WTC11 (cell line): ENCODE data around the gene ZNF609. TPM values are rescaled to one million over a fixed set of nuclear protein-coding genes. Genes with fewer than 3 reads are reported as not detected.

Experiments used
- ARID4B ChIP-seq: sonication (generic); formaldehyde crosslinking; IDR thresholded peaks from 2 replicates; pipeline ENCODE4 v1.8.0; 2023; ENCODE audit warnings: missing genetic modification reagents, mild to moderate bottlenecking, borderline replicate concordance
- ATF3 ChIP-seq: sonication (generic); formaldehyde crosslinking; conservative IDR thresholded peaks from 2 replicates; pipeline ENCODE4 v1.8.1; 2022; ENCODE audit warnings: mild to moderate bottlenecking, missing genetic modification reagents
- ATF6 ChIP-seq: sonication (generic); formaldehyde crosslinking; IDR thresholded peaks from 2 replicates; pipeline ENCODE4 v1.8.1; 2023; ENCODE audit warnings: mild to moderate bottlenecking, missing genetic modification reagents
- E2F5 ChIP-seq: sonication (generic); formaldehyde crosslinking; IDR thresholded peaks from 2 replicates; pipeline ENCODE4 v1.8.1; 2022; ENCODE audit warnings: mild to moderate bottlenecking, moderate library complexity, missing genetic modification reagents
- FOXK1 ChIP-seq: sonication (generic); formaldehyde crosslinking; IDR thresholded peaks from 2 replicates; pipeline ENCODE4 v1.8.0; 2022; ENCODE audit warnings: mild to moderate bottlenecking, moderate library complexity, missing genetic modification reagents
- FOXP1 ChIP-seq: sonication (generic); formaldehyde crosslinking; IDR thresholded peaks from 2 replicates; pipeline ENCODE4 v1.8.0; 2022; ENCODE audit warnings: missing genetic modification reagents, mild to moderate bottlenecking, moderate library complexity, borderline replicate concordance
- MAX ChIP-seq: sonication (generic); formaldehyde crosslinking; IDR thresholded peaks from 2 replicates; pipeline ENCODE4 v1.8.0; 2022; ENCODE audit warnings: mild to moderate bottlenecking, missing genetic modification reagents
- MYBL2 ChIP-seq: sonication (generic); formaldehyde crosslinking; IDR thresholded peaks from 2 replicates; pipeline ENCODE4 v1.8.1; 2023; ENCODE audit warnings: mild to moderate bottlenecking, moderate library complexity, missing genetic modification reagents
- NFATC4 ChIP-seq: fragments of 250-450 bp; sonication (Bioruptor Pico); IDR thresholded peaks from 2 replicates; pipeline ENCODE4 v1.9.0; 2021; ENCODE audit warnings: mild to moderate bottlenecking
- NFE2L1 ChIP-seq: sonication (generic); formaldehyde crosslinking; IDR thresholded peaks from 2 replicates; pipeline ENCODE4 v1.8.1; 2023; ENCODE audit warnings: missing genetic modification reagents
- PRDM15 ChIP-seq: sonication (generic); formaldehyde crosslinking; IDR thresholded peaks from 2 replicates; pipeline ENCODE4 v1.8.0; 2022; ENCODE audit warnings: missing genetic modification reagents
- PREB ChIP-seq: sonication (generic); formaldehyde crosslinking; IDR thresholded peaks from 2 replicates; pipeline ENCODE4 v1.8.1; 2022; ENCODE audit warnings: mild to moderate bottlenecking, missing genetic modification reagents, moderate library complexity, borderline replicate concordance
- RORB ChIP-seq: fragments of 250-450 bp; sonication (Bioruptor Pico); IDR thresholded peaks from 2 replicates; pipeline ENCODE4 v1.9.0; 2021; ENCODE audit warnings: mild to moderate bottlenecking
- SP1 ChIP-seq: sonication (generic); formaldehyde crosslinking; conservative IDR thresholded peaks from 2 replicates; pipeline ENCODE4 v1.8.1; 2022; ENCODE audit warnings: missing genetic modification reagents
- TEAD1 ChIP-seq: sonication (generic); formaldehyde crosslinking; IDR thresholded peaks from 2 replicates; pipeline ENCODE4 v1.8.0; 2022; ENCODE audit warnings: mild to moderate bottlenecking, missing genetic modification reagents
- TP53 ChIP-seq: sonication (generic); formaldehyde crosslinking; IDR thresholded peaks from 2 replicates; pipeline ENCODE4 v1.8.1; 2023; ENCODE audit warnings: mild to moderate bottlenecking, missing genetic modification reagents
- ZBTB43 ChIP-seq: sonication (generic); formaldehyde crosslinking; IDR thresholded peaks from 2 replicates; pipeline ENCODE4 v1.8.1; 2023; ENCODE audit warnings: mild to moderate bottlenecking, missing genetic modification reagents
- ZNF232 ChIP-seq: sonication (generic); formaldehyde crosslinking; IDR thresholded peaks from 2 replicates; pipeline ENCODE4 v1.8.0; 2022; ENCODE audit warnings: mild to moderate bottlenecking, missing genetic modification reagents
- ZNF263 ChIP-seq: sonication (generic); formaldehyde crosslinking; IDR thresholded peaks from 2 replicates; pipeline ENCODE4 v1.8.1; 2022; ENCODE audit warnings: low read depth, mild to moderate bottlenecking, moderate library complexity, missing genetic modification reagents
- ZNF396 ChIP-seq: fragments of 250-450 bp; sonication (Bioruptor Pico); IDR thresholded peaks from 2 replicates; pipeline ENCODE4 v1.8.0; 2021; ENCODE audit warnings: mild to moderate bottlenecking, moderate library complexity, borderline replicate concordance
- ZNF416 ChIP-seq: fragments of 250-450 bp; sonication (Bioruptor Pico); IDR thresholded peaks from 2 replicates; pipeline ENCODE4 v1.9.0; 2021; ENCODE audit warnings: mild to moderate bottlenecking, inconsistent platforms
- ZNF423 ChIP-seq: fragments of 250-450 bp; sonication (Bioruptor Pico); IDR thresholded peaks from 2 replicates; pipeline ENCODE4 v2.1.2; 2022; ENCODE audit warnings: mild to moderate bottlenecking, moderate library complexity
- ZSCAN18 ChIP-seq: fragments of 250-450 bp; sonication (Bioruptor Pico); IDR thresholded peaks from 2 replicates; pipeline ENCODE4 v2.1.2; 2022; ENCODE audit warnings: mild to moderate bottlenecking, moderate library complexity
- total RNA-seq: library from RNA; stranded (reverse); gene quantifications from 3 replicates; pipeline ENCODE4 v1.2.3, GENCODE V29; 2021

Gene ZNF609
- total RNA-seq, 1 experiment from 2014 or later: 47.4 TPM

GRCh38 chr15:64702816-64703631 is 242.6 kb downstream of the ZNF609 start (continued):
- TF ChIP-seq ZSCAN18 (CRISPR knock-in tag) (no peak), MAX (CRISPR knock-in tag) (no peak; the same call in 1 of the 2 replicates), PREB (no peak), E2F5 (CRISPR knock-in tag) (peak; percentile 21), ZNF263 (CRISPR knock-in tag) (no peak), MYBL2 (0 out of 2 replicates have a peak, but pooled peaks have one; percentile 50), ZNF423 (CRISPR knock-in tag) (no peak), ZNF232 (CRISPR knock-in tag) (no peak), ATF3 (CRISPR knock-in tag) (no peak), PRDM15 (CRISPR knock-in tag) (no peak), FOXK1 (peak; percentile 60; the same call in 1 of the 2 replicates), TEAD1 (peak; percentile 12; the same call in 1 of the 2 replicates), TP53 (CRISPR knock-in tag) (0 out of 2 replicates have a peak, but pooled peaks have one; percentile 12), ARID4B (CRISPR knock-in tag) (no peak), ZBTB43 (CRISPR knock-in tag) (0 out of 2 replicates have a peak, but pooled peaks have one; percentile 55), NFE2L1 (CRISPR knock-in tag) (no peak), ZNF416 (peak; percentile 85; the same call in 1 of the 2 replicates), RORB (CRISPR knock-in tag) (no peak), FOXP1 (CRISPR knock-in tag) (peak; percentile 90; the same call in 1 of the 2 replicates), ATF6 (CRISPR knock-in tag) (no peak), NFATC4 (CRISPR knock-in tag) (peak; percentile 66; the same call in 1 of the 2 replicates), SP1 (CRISPR knock-in tag) (peak; percentile 82), ZNF396 (CRISPR knock-in tag) (no peak)
